Neural cell (in vitro differentiated cells): ENCODE measurements around the gene REC114. TPM values are rescaled to one million over a fixed set of nuclear protein-coding genes. Genes with fewer than 3 reads are reported as not detected.

ENCODE experiments used
- H2AFZ ChIP-seq: fragments of 200-600, 300-800 bp; sonication (generic), shearing (Covaris generic); 2 replicates; pipeline ENCODE4 v1.6.0; 2014; ENCODE audit warnings: low read depth, mild to moderate bottlenecking, antibody characterized with exemption, low read length, moderate library complexity
- H3F3A ChIP-seq: fragments of 200-600 bp; shearing (Covaris generic); 2 replicates; pipeline ENCODE4 v1.6.1; 2016; ENCODE audit warnings: mild to moderate bottlenecking, moderate library complexity, mixed read lengths, antibody characterized with exemption, low read length; ENCODE audit not compliant: insufficient read depth, poor library complexity, severe bottlenecking
- H3K27ac ChIP-seq: fragments of 200-600, 300-800 bp; sonication (generic), shearing (Covaris generic); 2 replicates; pipeline ENCODE4 v1.5.1; 2014; ENCODE audit warnings: mild to moderate bottlenecking, low read length, moderate library complexity
- H3K27me3 ChIP-seq: fragments of 300-800, 200-600 bp; sonication (generic), shearing (Covaris generic); 2 replicates; pipeline ENCODE4 v1.6.0; 2014; ENCODE audit warnings: mild to moderate bottlenecking, low read depth, low read length, moderate library complexity; ENCODE audit not compliant: insufficient read depth
- H3K36me3 ChIP-seq: fragments of 300-800, 200-600 bp; sonication (generic), shearing (Covaris generic); 2 replicates; pipeline ENCODE4 v1.5.1; 2014; ENCODE audit warnings: mild to moderate bottlenecking, antibody characterized with exemption, low read length, moderate library complexity; ENCODE audit not compliant: insufficient read depth
- H3K4me2 ChIP-seq: fragments of 300-800, 200-600 bp; sonication (generic), shearing (Covaris generic); 2 replicates; pipeline ENCODE4 v1.6.0; 2014; ENCODE audit warnings: mild to moderate bottlenecking, low read length
- H3K4me3 ChIP-seq: fragments of 300-800, 200-600 bp; sonication (generic), shearing (Covaris generic); 2 replicates; pipeline ENCODE4 v1.5.1; 2014; ENCODE audit warnings: mild to moderate bottlenecking, low read length, moderate library complexity
- H3K79me2 ChIP-seq: fragments of 200-600 bp; shearing (Covaris generic); replicated peaks from 2 replicates; pipeline ENCODE4 v1.6.0; 2014; ENCODE audit warnings: mild to moderate bottlenecking, low read length, moderate library complexity; ENCODE audit not compliant: insufficient read depth
- H3K9ac ChIP-seq: fragments of 300-800, 200-600 bp; sonication (generic), shearing (Covaris generic); 2 replicates; pipeline ENCODE4 v1.6.1; 2016; ENCODE audit warnings: mild to moderate bottlenecking, low read length, mixed read lengths
- H3K9me2 ChIP-seq: fragments of 200-600 bp; shearing (Covaris generic); 2 replicates; pipeline ENCODE4 v1.6.1; 2016; ENCODE audit warnings: mild to moderate bottlenecking, low read length, mixed read lengths; ENCODE audit not compliant: insufficient read depth
- H3K9me3 ChIP-seq: fragments of 200-600, 300-800 bp; sonication (generic), shearing (Covaris generic); 2 replicates; pipeline ENCODE4 v1.6.1; 2016; ENCODE audit warnings: mild to moderate bottlenecking, mixed run types, low read length, moderate library complexity, mixed read lengths
- H4K20me1 ChIP-seq: fragments of 200-600 bp; shearing (Covaris generic); 2 replicates; pipeline ENCODE4 v1.6.1; 2016; ENCODE audit warnings: mild to moderate bottlenecking, mixed run types; ENCODE audit not compliant: insufficient read depth
- CTCF ChIP-seq: fragments of 450-650 bp; IDR thresholded peaks from 2 replicates; pipeline ENCODE4 v1.5.1; 2014; ENCODE audit warnings: antibody characterized with exemption, mild to moderate bottlenecking, moderate library complexity; ENCODE audit not compliant: poor library complexity, severe bottlenecking
- EP300 ChIP-seq: fragments of 450-650 bp; conservative IDR thresholded peaks from 2 replicates; pipeline ENCODE4 v1.6.1; 2014; ENCODE audit warnings: antibody characterized with exemption, mild to moderate bottlenecking, moderate library complexity; ENCODE audit not compliant: poor library complexity, severe bottlenecking
- EZH2 ChIP-seq: fragments of 200-600, 300-800 bp; shearing (Covaris generic), sonication (generic); IDR thresholded peaks from 2 replicates; pipeline ENCODE4 v1.6.1; 2014; ENCODE audit warnings: antibody characterized with exemption, low read length, borderline replicate concordance, mild to moderate bottlenecking; ENCODE audit not compliant: insufficient read depth, poor library complexity, severe bottlenecking
- MXI1 ChIP-seq: fragments of 450-650 bp; conservative IDR thresholded peaks from 2 replicates; pipeline ENCODE4 v1.6.1; 2014; ENCODE audit warnings: antibody characterized with exemption, mild to moderate bottlenecking; ENCODE audit not compliant: poor library complexity, severe bottlenecking
- POLR2AphosphoS5 ChIP-seq: IDR thresholded peaks from 2 replicates; pipeline ENCODE4 v1.6.1; 2012
- RAD21 ChIP-seq: fragments of 450-650 bp; conservative IDR thresholded peaks from 2 replicates; pipeline ENCODE4 v1.6.1; 2014; ENCODE audit warnings: antibody characterized with exemption, mild to moderate bottlenecking, moderate library complexity
- REST ChIP-seq: IDR thresholded peaks from 2 replicates; pipeline ENCODE4 v1.6.1; 2012; ENCODE audit warnings: borderline replicate concordance
- SMC3 ChIP-seq: fragments of 450-650 bp; conservative IDR thresholded peaks from 2 replicates; pipeline ENCODE4 v1.6.1; 2014; ENCODE audit warnings: antibody characterized with exemption, mild to moderate bottlenecking, moderate library complexity; ENCODE audit not compliant: poor library complexity
- TAF1 ChIP-seq: IDR thresholded peaks from 2 replicates; pipeline ENCODE4 v1.6.1; 2012; ENCODE audit warnings: low read depth
- polyA plus RNA-seq: library from polyadenylated mRNA; depleted of rRNA; stranded (reverse); fragments of >200 nt; gene quantifications from 2 replicates; pipeline ENCODE4 v1.2.3, GENCODE V29; 2014

REC114 gene
- polyA plus RNA-seq, 1 donor from 2014 or later = not detected

DNA sequence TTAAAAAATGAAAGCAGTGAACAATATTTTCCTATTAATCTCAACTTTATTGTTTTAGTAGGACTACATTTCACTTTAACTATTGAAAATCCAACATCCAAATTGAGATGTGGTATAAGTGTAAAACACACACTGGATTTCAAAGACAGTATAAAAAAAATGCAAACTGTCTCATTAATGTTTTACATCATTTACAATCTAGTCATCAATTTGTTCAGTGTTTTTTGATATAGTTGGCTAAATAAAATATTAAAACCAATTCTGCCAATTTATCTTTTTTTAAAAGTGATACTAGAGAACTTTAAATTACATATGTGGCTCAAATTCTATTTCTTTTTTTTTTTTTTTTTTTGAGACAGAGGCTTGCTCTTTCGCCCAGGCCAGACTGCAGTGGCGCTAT lies 95.2 kb downstream of the REC114 start:
- Histone ChIP-seq H3K79me2 (no peaks in the 10 kb centered on the region), H3K9ac (no peak overlapping the region), H3K9me3 (no peaks in the 10 kb centered on the region), H3K9me2 (no peaks in the 10 kb centered on the region), H3F3A (no peaks in the 10 kb centered on the region), H2AFZ (no peak overlapping the region), H3K4me3 (no peak overlapping the region), H4K20me1 (no peaks in the 10 kb centered on the region), H3K27ac (no peak overlapping the region), H3K4me2 (no peak overlapping the region), H3K36me3 (no peaks in the 10 kb centered on the region), H3K27me3 (no peaks in the 10 kb centered on the region)
- TF ChIP-seq SMC3 (no peak), MXI1 (no peak), EP300 (no peak), REST (no peak), EZH2 (no peak), CTCF (no peak), TAF1 (no peak), POLR2AphosphoS5 (no peak), RAD21 (no peak)

DNA sequence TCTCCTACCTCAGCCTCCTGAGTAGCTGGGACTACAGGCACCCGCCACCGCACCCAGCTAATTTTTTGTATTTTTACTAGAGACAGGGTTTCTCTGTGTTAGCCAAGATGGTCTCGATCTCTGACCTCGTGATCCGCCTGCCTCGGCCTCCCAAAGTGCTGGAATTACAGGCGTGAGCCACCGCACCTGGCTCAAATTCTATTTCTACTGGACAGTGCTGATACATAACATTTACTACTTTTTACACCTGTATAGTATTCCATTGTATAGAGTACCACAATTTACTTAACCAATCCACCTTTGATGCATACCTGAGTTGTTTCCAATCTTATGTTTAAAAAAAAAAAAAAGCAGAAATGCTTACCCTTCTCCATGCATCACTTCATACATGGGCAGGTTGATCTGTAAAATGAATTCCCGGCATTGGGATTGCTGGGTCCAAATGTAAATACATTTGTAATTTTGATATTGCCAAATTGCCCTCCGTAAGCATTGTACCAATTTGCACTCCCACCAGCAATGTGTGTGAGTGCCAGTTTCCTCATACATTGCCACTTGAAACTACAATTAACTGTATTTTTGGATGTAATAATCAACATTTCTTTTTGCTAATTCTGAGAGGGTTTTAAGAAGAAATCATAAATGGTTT lies 95.7 kb downstream of the REC114 start:
- H3K27ac ChIP-seq = no peak overlapping the region
- H3K4me2 ChIP-seq = no peak overlapping the region
- no peaks in the 10 kb centered on the region for H3K9me3 ChIP-seq
- no peak for TF ChIP-seq POLR2AphosphoS5
- no peak for TF ChIP-seq RAD21
- TF ChIP-seq EZH2 = no peak
- no peak for TF ChIP-seq EP300
- TF ChIP-seq REST = no peak
- TF ChIP-seq SMC3 = no peak
- no peak for TF ChIP-seq TAF1
- no peak for TF ChIP-seq CTCF
- no peak for TF ChIP-seq MXI1
- no peaks in the 10 kb centered on the region for H3K36me3 ChIP-seq
- H3K4me3 ChIP-seq = no peak overlapping the region
- H3K79me2 ChIP-seq = no peaks in the 10 kb centered on the region
- no peaks in the 10 kb centered on the region for H3K27me3 ChIP-seq
- H3F3A ChIP-seq = no peaks in the 10 kb centered on the region
- no peaks in the 10 kb centered on the region for H3K9me2 ChIP-seq
- no peaks in the 10 kb centered on the region for H4K20me1 ChIP-seq
- H2AFZ ChIP-seq = no peak overlapping the region
- no peak overlapping the region for H3K9ac ChIP-seq
